ENCODE measurements around the gene MGMT. TPM values are rescaled to one million over a fixed set of nuclear protein-coding genes. Genes with fewer than 3 reads are reported as not detected.

MGMT gene
- total RNA-seq, 1 donor from 2014 or later = 13.6 TPM

DNA sequence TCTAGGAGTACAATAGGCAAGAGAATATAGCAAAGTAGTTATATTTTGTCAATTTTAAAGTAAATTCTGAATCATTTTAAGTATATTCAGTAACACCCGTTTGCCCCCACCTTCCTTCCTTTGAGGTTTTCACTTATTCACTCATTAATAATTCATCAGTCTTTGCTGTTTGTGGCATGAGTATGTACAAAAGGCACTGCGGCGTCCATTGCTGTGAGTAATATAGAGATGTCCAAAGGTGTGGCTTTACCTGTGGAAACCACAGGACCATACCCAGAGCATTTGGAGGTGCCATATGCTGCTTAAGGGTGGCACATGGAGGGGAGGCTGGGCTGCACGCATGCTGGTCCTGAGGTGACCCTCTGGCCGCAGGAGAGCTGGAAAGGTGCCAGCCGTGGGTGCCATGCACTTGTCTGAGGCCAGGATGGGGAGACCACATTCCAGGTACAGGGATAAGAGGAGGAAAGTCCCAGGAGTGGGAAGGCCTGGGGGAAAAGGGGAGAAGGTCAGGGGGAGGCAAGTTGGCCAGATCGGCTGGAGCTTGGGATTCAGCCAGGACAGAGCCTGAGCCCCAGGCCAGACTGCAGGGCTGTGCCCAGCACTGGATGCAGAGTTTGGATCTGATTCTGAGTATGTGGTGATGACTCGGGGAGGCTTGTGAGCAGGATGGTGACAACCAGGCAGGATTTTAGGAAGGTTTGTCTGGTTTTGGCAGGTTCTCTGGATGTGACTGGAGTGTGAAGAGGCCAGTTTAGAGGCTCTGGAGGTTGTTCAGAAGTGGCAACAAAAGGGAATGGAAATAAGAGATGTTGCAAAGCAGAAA is 223.4 kb downstream of the MGMT start:
- TF ChIP-seq, protein P1, sequence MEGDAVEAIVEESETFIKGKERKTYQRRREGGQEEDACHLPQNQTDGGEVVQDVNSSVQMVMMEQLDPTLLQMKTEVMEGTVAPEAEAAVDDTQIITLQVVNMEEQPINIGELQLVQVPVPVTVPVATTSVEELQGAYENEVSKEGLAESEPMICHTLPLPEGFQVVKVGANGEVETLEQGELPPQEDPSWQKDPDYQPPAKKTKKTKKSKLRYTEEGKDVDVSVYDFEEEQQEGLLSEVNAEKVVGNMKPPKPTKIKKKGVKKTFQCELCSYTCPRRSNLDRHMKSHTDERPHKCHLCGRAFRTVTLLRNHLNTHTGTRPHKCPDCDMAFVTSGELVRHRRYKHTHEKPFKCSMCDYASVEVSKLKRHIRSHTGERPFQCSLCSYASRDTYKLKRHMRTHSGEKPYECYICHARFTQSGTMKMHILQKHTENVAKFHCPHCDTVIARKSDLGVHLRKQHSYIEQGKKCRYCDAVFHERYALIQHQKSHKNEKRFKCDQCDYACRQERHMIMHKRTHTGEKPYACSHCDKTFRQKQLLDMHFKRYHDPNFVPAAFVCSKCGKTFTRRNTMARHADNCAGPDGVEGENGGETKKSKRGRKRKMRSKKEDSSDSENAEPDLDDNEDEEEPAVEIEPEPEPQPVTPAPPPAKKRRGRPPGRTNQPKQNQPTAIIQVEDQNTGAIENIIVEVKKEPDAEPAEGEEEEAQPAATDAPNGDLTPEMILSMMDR (IDR thresholded peaks at IDR 0.05; ENCODE audit: unreplicated experiment) = no peak
- H3K27ac Mint-ChIP-seq = no peak overlapping the region
- H3K36me3 Mint-ChIP-seq (ENCODE audit: insufficient read depth) = no peaks in the 10 kb centered on the region
- peaks cover 6% of the 10 kb centered on the region for H3K27me3 Mint-ChIP-seq
- H3K4me1 Mint-ChIP-seq (ENCODE audit: low read depth) = no peaks in the 10 kb centered on the region
- H3K4me3 Mint-ChIP-seq (ENCODE audit: low read depth) = no peak overlapping the region
- no peak for DNase-seq (ENCODE audit: low spot score, unreplicated experiment)
- H3K9me3 Mint-ChIP-seq (ENCODE audit: low read depth) = no peaks in the 10 kb centered on the region

DNA sequence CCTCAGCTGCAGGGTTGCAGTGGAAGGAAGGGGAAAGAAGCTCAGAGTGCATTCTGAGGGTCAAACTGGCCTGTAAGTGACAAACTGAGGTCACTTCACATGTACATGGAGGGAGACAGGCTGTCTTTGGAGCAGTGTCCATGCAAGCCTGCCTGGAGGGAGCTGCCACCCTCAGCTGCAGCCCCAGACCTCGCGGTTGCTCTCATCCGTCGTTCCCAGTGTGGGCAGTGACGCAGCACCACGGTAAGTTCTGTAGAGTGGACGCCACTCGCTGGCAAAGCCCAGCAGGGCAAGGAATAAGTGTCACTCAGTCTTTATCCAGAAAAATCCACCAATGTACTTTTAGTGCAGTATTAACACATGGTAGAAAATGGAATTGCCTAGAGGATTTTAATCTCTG is 225.7 kb downstream of the MGMT start:
- no peak overlapping the region for H3K4me3 Mint-ChIP-seq (ENCODE audit: low read depth)
- H3K27me3 Mint-ChIP-seq = peaks cover 6% of the 10 kb centered on the region
- H3K27ac Mint-ChIP-seq = no peak overlapping the region
- TF ChIP-seq, protein P1 (IDR thresholded peaks at IDR 0.05; ENCODE audit: unreplicated experiment) = no peak
- H3K36me3 Mint-ChIP-seq (ENCODE audit: insufficient read depth) = no peaks in the 10 kb centered on the region
- no peak for DNase-seq (ENCODE audit: low spot score, unreplicated experiment)
- no peaks in the 10 kb centered on the region for H3K9me3 Mint-ChIP-seq (ENCODE audit: low read depth)
- no peaks in the 10 kb centered on the region for H3K4me1 Mint-ChIP-seq (ENCODE audit: low read depth)

DNA sequence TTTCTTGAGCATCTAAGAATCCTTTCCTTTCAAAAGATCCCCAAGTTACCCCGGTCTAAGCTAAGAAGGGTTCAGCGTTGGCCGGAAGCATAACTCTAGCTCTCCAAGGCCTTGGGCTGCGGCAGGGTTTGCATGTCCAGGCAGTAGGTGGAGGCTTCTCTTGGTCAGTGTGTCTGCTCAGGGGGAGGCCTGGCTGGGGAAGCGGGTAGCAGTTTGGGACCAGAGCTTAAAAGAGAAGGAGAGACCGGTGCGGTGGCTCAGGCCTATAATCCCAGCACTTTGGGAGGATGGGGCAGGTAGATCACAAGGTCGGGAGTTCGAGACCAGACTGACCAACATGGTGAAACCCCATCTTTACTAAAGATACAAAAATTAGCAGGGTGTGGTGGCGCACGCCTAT is 226.3 kb downstream of the MGMT start:
- Mint-ChIP-seq H3K4me1 (ENCODE audit: low read depth) (no peaks in the 10 kb centered on the region), H3K27ac (no peak overlapping the region), H3K27me3 (peaks cover 6% of the 10 kb centered on the region), H3K36me3 (ENCODE audit: insufficient read depth) (no peaks in the 10 kb centered on the region), H3K4me3 (ENCODE audit: low read depth) (no peak overlapping the region), H3K9me3 (ENCODE audit: low read depth) (no peaks in the 10 kb centered on the region)
- TF ChIP-seq, protein P1 (IDR thresholded peaks at IDR 0.05; ENCODE audit: unreplicated experiment) = no peak
- DNase-seq (ENCODE audit: low spot score, unreplicated experiment) = no peak

DNA sequence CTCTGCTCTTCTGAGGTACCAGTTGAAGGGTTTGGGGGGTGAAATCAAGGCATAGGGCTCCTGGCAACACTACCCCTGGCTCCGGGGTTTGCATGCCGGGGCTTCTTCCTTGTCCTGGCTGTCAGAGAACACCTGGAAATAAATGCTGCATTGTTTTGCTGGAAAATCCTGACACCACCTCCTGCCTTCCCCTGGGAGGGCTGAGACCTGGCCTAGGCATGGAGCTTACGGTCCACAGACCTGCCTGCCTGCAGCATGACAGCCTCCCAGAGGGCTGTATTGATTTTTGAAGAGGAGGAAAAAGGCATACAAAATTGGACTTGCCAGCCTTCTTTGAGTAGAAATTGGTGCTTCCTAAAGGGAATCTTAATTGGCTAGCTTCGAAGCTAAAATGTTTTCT is 227.1 kb downstream of the MGMT start:
- H3K27ac Mint-ChIP-seq = no peak overlapping the region
- H3K4me3 Mint-ChIP-seq (ENCODE audit: low read depth) = no peak overlapping the region
- no peaks in the 10 kb centered on the region for H3K4me1 Mint-ChIP-seq (ENCODE audit: low read depth)
- no peaks in the 10 kb centered on the region for H3K36me3 Mint-ChIP-seq (ENCODE audit: insufficient read depth)
- no peak for DNase-seq (ENCODE audit: low spot score, unreplicated experiment)
- H3K27me3 Mint-ChIP-seq = peaks cover 6% of the 10 kb centered on the region
- H3K9me3 Mint-ChIP-seq (ENCODE audit: low read depth) = no peaks in the 10 kb centered on the region
- TF ChIP-seq, protein P1 (IDR thresholded peaks at IDR 0.05; ENCODE audit: unreplicated experiment) = no peak

DNA sequence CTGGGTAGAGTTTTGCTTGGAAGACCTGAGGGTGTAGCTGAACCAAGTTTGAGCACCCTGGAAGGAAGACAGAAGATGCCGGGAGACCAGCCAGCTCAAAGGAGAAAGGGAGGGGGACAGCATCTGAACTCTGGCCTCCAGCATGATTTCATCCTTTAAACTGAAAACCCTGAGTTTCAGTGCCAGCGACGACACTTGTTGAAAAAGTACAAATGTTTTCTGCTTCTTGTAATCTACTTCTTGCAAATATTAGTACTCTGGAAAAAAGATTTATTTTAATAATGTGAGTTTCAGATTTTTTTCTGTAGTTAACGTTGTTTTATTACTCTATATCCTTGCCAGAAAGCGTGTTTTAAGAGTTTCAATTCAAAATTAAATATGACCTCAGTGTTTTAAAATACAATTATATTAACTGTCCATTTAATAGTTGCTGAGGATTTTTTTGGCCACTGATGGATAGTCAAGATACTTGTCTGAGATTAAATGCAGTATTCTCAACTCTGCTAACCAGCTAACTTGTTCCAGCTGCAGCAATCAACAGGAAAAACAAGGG is 227.7 kb downstream of the MGMT start:
- no peaks in the 10 kb centered on the region for H3K36me3 Mint-ChIP-seq (ENCODE audit: insufficient read depth)
- no peak for DNase-seq (ENCODE audit: low spot score, unreplicated experiment)
- H3K27ac Mint-ChIP-seq = no peak overlapping the region
- H3K9me3 Mint-ChIP-seq (ENCODE audit: low read depth) = no peaks in the 10 kb centered on the region
- H3K4me3 Mint-ChIP-seq (ENCODE audit: low read depth) = no peak overlapping the region
- H3K27me3 Mint-ChIP-seq = peaks cover 6% of the 10 kb centered on the region
- TF ChIP-seq, protein P1 (IDR thresholded peaks at IDR 0.05; ENCODE audit: unreplicated experiment) = no peak
- no peaks in the 10 kb centered on the region for H3K4me1 Mint-ChIP-seq (ENCODE audit: low read depth)

Measured in progenitor cell of endocrine pancreas (in vitro differentiated cells).